Measurements from ENCODE around the gene ATXN7L3. TPM values are rescaled to one million over a fixed set of nuclear protein-coding genes. Genes with fewer than 3 reads are reported as not detected.

The ATXN7L3 gene
- total RNA-seq, 1 experiment from 2014 or later: 86.7 TPM

- H3K4me3 ChIP-seq (replicated peaks in 1 of 2; ENCODE audit: low read depth in 1 of 2, low read length in 2 of 2): no peak overlapping the region
- no peak for ATAC-seq
- H3K79me2 ChIP-seq (ENCODE audit: insufficient read depth, low read length): peaks cover 60% of the 10 kb centered on the region
- H3K4me1 ChIP-seq (ENCODE audit: control insufficient read depth in 1 of 2, insufficient read depth in 2 of 2, low read length in 2 of 2): peaks cover 7 to 15% of the 10 kb centered on the region in 2 experiments; a peak in 3 of 4 replicates
- no peaks in the 10 kb centered on the region for H3K9me3 ChIP-seq (ENCODE audit: control insufficient read depth in 1 of 2, insufficient read depth in 1 of 2, low read depth in 1 of 2, low read length in 2 of 2)
- no peak overlapping the region for H3K27ac ChIP-seq (ENCODE audit: low read depth, low read length)
- BruUV-seq (replicated peaks): no TSS peak
- RAD21 ChIA-PET (ENCODE audit: low non-redundant PET in 1 of 2, low total read pairs in 2 of 2, uncharacterized antibody in 2 of 2, unreplicated experiment in 2 of 2): no interaction called here
- H3K36me3 ChIP-seq (ENCODE audit: control insufficient read depth in 1 of 2, insufficient read depth in 2 of 2, low read length in 2 of 2): peaks cover 19% of the 10 kb centered on the region in 2 experiments; a peak in 3 of 4 replicates
- no peaks in the 10 kb centered on the region for H4K20me1 ChIP-seq (ENCODE audit: insufficient read depth)
- no peaks in the 10 kb centered on the region for H3K27me3 ChIP-seq (ENCODE audit: insufficient read depth, low read length)
- CTCF ChIA-PET: no interaction called here
- H2AFZ ChIP-seq (ENCODE audit: low read depth, low read length, poor library complexity, severe bottlenecking): no peak overlapping the region
- H3K9ac ChIP-seq (ENCODE audit: low read length): no peak overlapping the region
- POLR2A ChIA-PET: interaction anchor here (1.7 kb wide), 1 partner anchor 12 kb away, joined by 5 read pairs; the partner anchor contains the start of gene ASB16
- no peak overlapping the region for H3K4me2 ChIP-seq (ENCODE audit: low read length)
- intact Hi-C loops (cut with micrococcal nuclease): no loop called here
- no peak for TF ChIP-seq ZNF274 (IDR thresholded peaks at IDR 0.05; ENCODE audit: low read depth, low read length)
- no peak for TF ChIP-seq RAD21 (IDR thresholded peaks at IDR 0.05; ENCODE audit: low read depth)
- no peak for TF ChIP-seq SIN3A (IDR thresholded peaks at IDR 0.05; ENCODE audit: low read depth)
- no peak for TF ChIP-seq CTCF (IDR thresholded peaks at IDR 0.05 in 2 of 3, conservative IDR thresholded peaks at IDR 0.05 in 1 of 3; ENCODE audit: borderline replicate concordance in 1 of 3, insufficient read depth in 1 of 3, low read depth in 2 of 3, low read length in 2 of 3)
- no peak for TF ChIP-seq ZFX (IDR thresholded peaks at IDR 0.05)
- no peaks in the 10 kb centered on the region for H3K9me2 ChIP-seq (ENCODE audit: insufficient read depth)
- no peak for DNase-seq (ENCODE audit: low read depth, low spot score)
Measured at GRCh38 chr17:44183024-44183423, 16.7 kb downstream of the ATXN7L3 start.

DNA sequence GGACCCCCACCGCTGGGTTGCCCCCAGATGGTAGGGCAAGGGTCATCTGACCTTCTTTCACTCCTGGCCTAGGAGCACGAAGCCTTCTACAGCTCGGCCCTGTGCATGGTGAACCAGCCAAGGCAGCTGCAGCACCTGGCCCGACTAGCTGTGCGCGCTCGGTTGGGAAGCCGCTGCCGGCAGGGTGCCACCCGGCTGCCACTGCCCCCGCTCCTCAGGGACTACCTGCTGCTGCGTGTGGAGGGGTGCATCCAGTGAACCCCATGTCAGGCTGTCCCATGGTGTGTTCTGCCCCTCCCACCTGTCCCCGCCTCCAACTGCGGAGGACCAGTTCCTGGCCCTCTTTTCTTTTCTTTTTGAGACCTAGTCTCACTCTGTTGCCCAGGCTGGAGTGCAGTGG, 21.6 kb downstream of the ATXN7L3 start:
- H3K4me2 ChIP-seq (ENCODE audit: low read length): no peak overlapping the region
- ATAC-seq (no peak), DNase-seq (ENCODE audit: low read depth, low spot score) (no peak)
- H4K20me1 ChIP-seq (ENCODE audit: insufficient read depth): no peaks in the 10 kb centered on the region
- RAD21 ChIA-PET (ENCODE audit: low non-redundant PET in 1 of 2, low total read pairs in 2 of 2, uncharacterized antibody in 2 of 2, unreplicated experiment in 2 of 2): no interaction called here
- H3K4me3 ChIP-seq (replicated peaks in 1 of 2; ENCODE audit: low read depth in 1 of 2, low read length in 2 of 2): no peak overlapping the region
- no peaks in the 10 kb centered on the region for H3K27me3 ChIP-seq (ENCODE audit: insufficient read depth, low read length)
- H2AFZ ChIP-seq (ENCODE audit: low read depth, low read length, poor library complexity, severe bottlenecking): no peak overlapping the region
- CTCF ChIA-PET: no interaction called here
- POLR2A ChIA-PET: no interaction called here
- no peaks in the 10 kb centered on the region for H3K9me2 ChIP-seq (ENCODE audit: insufficient read depth)
- intact Hi-C loops (cut with micrococcal nuclease): no loop called here
- H3K9ac ChIP-seq (ENCODE audit: low read length): no peak overlapping the region
- peaks cover 21 to 23% of the 10 kb centered on the region in 2 experiments; a peak in 3 of 4 replicates for H3K36me3 ChIP-seq (ENCODE audit: control insufficient read depth in 1 of 2, insufficient read depth in 2 of 2, low read length in 2 of 2)
- no TSS peak for BruUV-seq (replicated peaks)
- no peak overlapping the region for H3K27ac ChIP-seq (ENCODE audit: low read depth, low read length)
- H3K9me3 ChIP-seq (ENCODE audit: control insufficient read depth in 1 of 2, insufficient read depth in 1 of 2, low read depth in 1 of 2, low read length in 2 of 2): no peaks in the 10 kb centered on the region
- no peaks in the 10 kb centered on the region for H3K4me1 ChIP-seq (ENCODE audit: control insufficient read depth in 1 of 2, insufficient read depth in 2 of 2, low read length in 2 of 2)
- H3K79me2 ChIP-seq (ENCODE audit: insufficient read depth, low read length): peaks cover 17% of the 10 kb centered on the region
- TF ChIP-seq POLR2AphosphoS5 (IDR thresholded peaks at IDR 0.05; ENCODE audit: low read depth, low read length): no peak
- TF ChIP-seq SIN3A (IDR thresholded peaks at IDR 0.05; ENCODE audit: low read depth): no peak
- TF ChIP-seq RAD21 (IDR thresholded peaks at IDR 0.05; ENCODE audit: low read depth): no peak
- TF ChIP-seq CBX3 (IDR thresholded peaks at IDR 0.05; ENCODE audit: low read depth): no peak
- TF ChIP-seq SRF (IDR thresholded peaks at IDR 0.05; ENCODE audit: low read depth): no peak
- no peak for TF ChIP-seq MAX (IDR thresholded peaks at IDR 0.05)
- TF ChIP-seq ZFX (IDR thresholded peaks at IDR 0.05): no peak
- TF ChIP-seq, protein P1, sequence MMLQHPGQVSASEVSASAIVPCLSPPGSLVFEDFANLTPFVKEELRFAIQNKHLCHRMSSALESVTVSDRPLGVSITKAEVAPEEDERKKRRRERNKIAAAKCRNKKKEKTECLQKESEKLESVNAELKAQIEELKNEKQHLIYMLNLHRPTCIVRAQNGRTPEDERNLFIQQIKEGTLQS (IDR thresholded peaks at IDR 0.05): no peak
- TF ChIP-seq CTCF (IDR thresholded peaks at IDR 0.05 in 2 of 3, conservative IDR thresholded peaks at IDR 0.05 in 1 of 3; ENCODE audit: borderline replicate concordance in 1 of 3, insufficient read depth in 1 of 3, low read depth in 2 of 3, low read length in 2 of 3): no peak
- no peak for TF ChIP-seq FOSL1 (IDR thresholded peaks at IDR 0.05; ENCODE audit: low read depth)
- TF ChIP-seq, protein P2, sequence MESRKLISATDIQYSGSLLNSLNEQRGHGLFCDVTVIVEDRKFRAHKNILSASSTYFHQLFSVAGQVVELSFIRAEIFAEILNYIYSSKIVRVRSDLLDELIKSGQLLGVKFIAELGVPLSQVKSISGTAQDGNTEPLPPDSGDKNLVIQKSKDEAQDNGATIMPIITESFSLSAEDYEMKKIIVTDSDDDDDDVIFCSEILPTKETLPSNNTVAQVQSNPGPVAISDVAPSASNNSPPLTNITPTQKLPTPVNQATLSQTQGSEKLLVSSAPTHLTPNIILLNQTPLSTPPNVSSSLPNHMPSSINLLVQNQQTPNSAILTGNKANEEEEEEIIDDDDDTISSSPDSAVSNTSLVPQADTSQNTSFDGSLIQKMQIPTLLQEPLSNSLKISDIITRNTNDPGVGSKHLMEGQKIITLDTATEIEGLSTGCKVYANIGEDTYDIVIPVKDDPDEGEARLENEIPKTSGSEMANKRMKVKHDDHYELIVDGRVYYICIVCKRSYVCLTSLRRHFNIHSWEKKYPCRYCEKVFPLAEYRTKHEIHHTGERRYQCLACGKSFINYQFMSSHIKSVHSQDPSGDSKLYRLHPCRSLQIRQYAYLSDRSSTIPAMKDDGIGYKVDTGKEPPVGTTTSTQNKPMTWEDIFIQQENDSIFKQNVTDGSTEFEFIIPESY (IDR thresholded peaks at IDR 0.05; ENCODE audit: extremely low read depth, insufficient replicate concordance, low read length): no peak
- no peak for TF ChIP-seq ZNF274 (IDR thresholded peaks at IDR 0.05; ENCODE audit: low read depth, low read length)
- no peak for TF ChIP-seq JUND (IDR thresholded peaks at IDR 0.05)
